ENCODE measurements around the gene HMGN3. TPM values are rescaled to one million over a fixed set of nuclear protein-coding genes. Genes with fewer than 3 reads are reported as not detected.

The HMGN3 gene
- total RNA-seq, 2 experiments from 2014 or later = 52.3 to 53.6 TPM

Other genes with a start within 250 kb of the HMGN3 start
- 10 to 100 TPM; 33.2 to 34.3 TPM for gene PHIP, start 156.4 kb downstream of the HMGN3 start, total RNA-seq